HG03175 (cell line): ENCODE measurements around the gene ST6GALNAC4.

Experiments
- ATAC-seq: cut with Tn5 transposase; IDR thresholded peaks from one replicate; pipeline ENCODE4 v1.9.1; 2021; ENCODE audit warnings: mild to moderate bottlenecking, moderate library complexity; ENCODE audit not compliant: unreplicated experiment

Gene ST6GALNAC4

GRCh38 chr9:127915801-127916719 lies 781 bp downstream of the ST6GALNAC4 start:
- ATAC-seq: no peak

- no peak for ATAC-seq
Measured at GRCh38 chr9:127915325-127915752, 1.5 kb downstream of the ST6GALNAC4 start.

GRCh38 chr9:127913682-127914081 lies 3.2 kb downstream of the ST6GALNAC4 start:
- no peak for ATAC-seq

GRCh38 chr9:127912882-127913281 lies 4.0 kb downstream of the ST6GALNAC4 start:
- ATAC-seq: no peak

- no peak for ATAC-seq
Measured at GRCh38 chr9:127912296-127912695, 4.5 kb downstream of the ST6GALNAC4 start.

- ATAC-seq: no peak
Measured at GRCh38 chr9:127910613-127911205, 6.1 kb downstream of the ST6GALNAC4 start.

GRCh38 chr9:127909839-127910273 lies 7.0 kb downstream of the ST6GALNAC4 start:
- no peak for ATAC-seq

GRCh38 chr9:127908660-127908926 lies 8.2 kb downstream of the ST6GALNAC4 start:
- no peak for ATAC-seq

GRCh38 chr9:127907867-127908659 lies 8.8 kb downstream of the ST6GALNAC4 start:
- ATAC-seq: no peak

GRCh38 chr9:127905788-127906191 lies 11.1 kb downstream of the ST6GALNAC4 start:
- peak; percentile 26 for ATAC-seq

- no peak for ATAC-seq
Measured at GRCh38 chr9:127905004-127905728, 11.7 kb downstream of the ST6GALNAC4 start.

- no peak for ATAC-seq
Measured at GRCh38 chr9:127904561-127905003, 12.3 kb downstream of the ST6GALNAC4 start.

- no peak for ATAC-seq
Measured at GRCh38 chr9:127903557-127904475, 13.0 kb downstream of the ST6GALNAC4 start.

- ATAC-seq: peak; percentile 63
Measured at GRCh38 chr9:127899128-127899943, 17.5 kb downstream of the ST6GALNAC4 start, which contains the start of gene ST6GALNAC6. Gene ST6GALNAC6, minus strand, starts transcription at chr9:127899603. Its CDS starts 1,622 bp downstream, at chr9:127897981.

- ATAC-seq: no peak
Measured at GRCh38 chr9:127898433-127899127, 18.3 kb downstream of the ST6GALNAC4 start.

GRCh38 chr9:127897193-127897692 lies 19.6 kb downstream of the ST6GALNAC4 start:
- no peak for ATAC-seq

- no peak for ATAC-seq
Measured at GRCh38 chr9:127896395-127897192, 20.2 kb downstream of the ST6GALNAC4 start.
